DOHH2 (cell line): ENCODE results near the gene USH2A.

Experiments used
- CTCF ChIP-seq: fragments of 200-600 bp; sonication (generic); IDR thresholded peaks from one replicate; pipeline ENCODE4 v1.5.1; 2014; ENCODE audit warnings: antibody characterized with exemption, mild to moderate bottlenecking, low read depth, low read length; ENCODE audit not compliant: poor library complexity, severe bottlenecking
- EZH2phosphoT487 ChIP-seq: fragments of 200-600 bp; sonication (generic); IDR thresholded peaks from 2 replicates; pipeline ENCODE4 v1.6.1; 2017; ENCODE audit warnings: borderline replicate concordance, mild to moderate bottlenecking, antibody characterized with exemption, low read length, moderate library complexity, mixed read lengths

DNA sequence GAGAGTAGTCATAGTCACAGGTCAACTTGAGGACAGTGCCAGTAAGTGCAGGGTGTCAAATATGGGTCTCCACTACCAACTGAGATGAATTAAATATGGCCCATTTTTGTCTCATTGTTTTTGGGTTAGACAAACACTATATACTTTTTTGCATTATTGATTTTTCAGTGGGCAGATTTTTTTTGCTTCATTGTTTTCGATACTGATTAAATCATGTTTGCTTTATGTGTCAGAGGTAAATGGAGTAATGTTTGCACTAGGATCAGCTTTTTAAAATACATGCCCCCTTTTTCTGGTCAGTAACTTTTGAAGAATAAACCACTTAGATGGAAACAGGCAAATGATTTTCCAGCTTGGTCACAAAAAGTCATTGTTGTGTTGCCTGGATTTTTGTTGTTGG, 199.0 kb downstream of the USH2A start:
- TF ChIP-seq CTCF = no peak
- TF ChIP-seq EZH2phosphoT487 = no peak
